HCT116 (cell line): ENCODE measurements around the gene CCDC57. TPM values are rescaled to one million over a fixed set of nuclear protein-coding genes. Genes with fewer than 3 reads are reported as not detected.

Experiments used
- ATAC-seq: fragments of 200-7000 bp; cut with Tn5 transposase; 2 replicates; pipeline ENCODE4 v1.9.1; 2020; ENCODE audit warnings: mild to moderate bottlenecking, moderate library complexity
- BruUV-seq: library from RNA; stranded (reverse); fragments of 400-500 nt; replicated peaks from 2 replicates; lab custom pipeline; 2021; lab: Mats Ljungman, UMichigan
- CTCF ChIA-PET: fragments of 300-600 bp; sonication (Branson Sonifier 250); formaldehyde crosslinking; loops from one replicate; lab custom pipeline; 2021; ENCODE audit warnings: antibody characterized with exemption; lab: Charles Lee
- POLR2A ChIA-PET: fragments of 300-600, 350-600 bp; sonication (Branson Sonifier 250); formaldehyde crosslinking; loops from one replicate; lab custom pipeline; 2021; ENCODE audit warnings: antibody characterized with exemption; lab: Charles Lee
- RAD21 ChIA-PET, 2 experiments: fragments of 300-600 bp; sonication (Branson Sonifier 250); formaldehyde crosslinking; loops; one replicate each; lab custom pipeline; 2023; ENCODE audit warnings: low total read pairs in 2 of 2; ENCODE audit not compliant: uncharacterized antibody in 2 of 2, unreplicated experiment in 2 of 2, low non-redundant PET in 1 of 2; lab: Charles Lee
- DNase-seq: peaks from one replicate; pipeline ENCODE4 v3.0.0-alpha.2; 2010; ENCODE audit warnings: low read depth, low spot score
- H2AFZ ChIP-seq: fragments of 200-600 bp; shearing (Covaris generic), sonication (generic); 2 replicates; pipeline ENCODE4 v1.6.1; 2017; ENCODE audit warnings: low read depth, mixed run types, mixed read lengths, antibody characterized with exemption, low read length; ENCODE audit not compliant: poor library complexity, severe bottlenecking
- H3K27ac ChIP-seq: 2 replicates; pipeline ENCODE4 v1.5.1; 2012; ENCODE audit warnings: low read depth, low read length
- H3K27me3 ChIP-seq: fragments of 200-600 bp; sonication (generic); 2 replicates; pipeline ENCODE4 v1.6.1; 2016; ENCODE audit warnings: mixed run types, low read length, mixed read lengths; ENCODE audit not compliant: insufficient read depth
- H3K36me3 ChIP-seq, 2 experiments: fragments of 200-500 bp in 1 of 2; fragments of 200-600 bp in 1 of 2; sonication (Bioruptor generic) in 1 of 2; sonication (generic) in 1 of 2; 2 replicates each; pipeline versions ENCODE4 v1.5.1 to v1.6.1; 2014 to 2016; ENCODE audit warnings: low read length in 2 of 2, inconsistent platforms in 1 of 2, mixed read lengths in 1 of 2, mixed run types in 1 of 2; ENCODE audit not compliant: insufficient read depth in 2 of 2, control insufficient read depth in 1 of 2
- H3K4me1 ChIP-seq, 2 experiments: fragments of 200-600 bp in 1 of 2; sonication (generic) in 1 of 2; 2 replicates each; pipeline versions ENCODE4 v1.5.1 to v1.6.1; 2012 to 2017; ENCODE audit warnings: low read length in 2 of 2, inconsistent platforms in 1 of 2, mild to moderate bottlenecking in 1 of 2, mixed read lengths in 1 of 2, mixed run types in 1 of 2, moderate library complexity in 1 of 2; ENCODE audit not compliant: insufficient read depth in 2 of 2, control insufficient read depth in 1 of 2
- H3K4me2 ChIP-seq: fragments of 200-600 bp; sonication (generic); 2 replicates; pipeline ENCODE4 v1.6.1; 2017; ENCODE audit warnings: mixed run types, low read length, mixed read lengths
- H3K4me3 ChIP-seq, 2 experiments: fragments of 200-600 bp in 1 of 2; sonication (generic) in 1 of 2; replicated peaks in 1 of 2; 2 replicates each; pipeline ENCODE4 v1.5.1; 2011 to 2016; ENCODE audit warnings: low read length in 2 of 2, control low read depth in 1 of 2, low read depth in 1 of 2, mild to moderate bottlenecking in 1 of 2, mixed read lengths in 1 of 2, mixed run types in 1 of 2
- H3K79me2 ChIP-seq: fragments of 200-600 bp; sonication (generic); 2 replicates; pipeline ENCODE4 v1.6.1; 2017; ENCODE audit warnings: mild to moderate bottlenecking, mixed run types, low read length, moderate library complexity, mixed read lengths; ENCODE audit not compliant: insufficient read depth
- H3K9ac ChIP-seq: fragments of 200-600 bp; sonication (generic); 2 replicates; pipeline ENCODE4 v1.6.1; 2016; ENCODE audit warnings: low read length, mixed read lengths
- H3K9me2 ChIP-seq: fragments of 200-600 bp; sonication (generic), shearing (Covaris generic); 2 replicates; pipeline ENCODE4 v1.6.1; 2017; ENCODE audit warnings: mixed run types, mild to moderate bottlenecking, moderate library complexity; ENCODE audit not compliant: insufficient read depth
- H3K9me3 ChIP-seq, 2 experiments: fragments of 200-500 bp in 1 of 2; fragments of 200-600 bp in 1 of 2; sonication (Bioruptor generic) in 1 of 2; sonication (generic) in 1 of 2; 2 replicates each; pipeline ENCODE4 v1.6.1; 2014 to 2017; ENCODE audit warnings: low read length in 2 of 2, mixed read lengths in 2 of 2, inconsistent platforms in 1 of 2, low read depth in 1 of 2, mild to moderate bottlenecking in 1 of 2, mixed run types in 1 of 2, moderate library complexity in 1 of 2; ENCODE audit not compliant: control insufficient read depth in 1 of 2, insufficient read depth in 1 of 2
- H4K20me1 ChIP-seq: fragments of 200-600 bp; sonication (generic), shearing (Covaris generic); 2 replicates; pipeline ENCODE4 v1.6.1; 2017; ENCODE audit warnings: mixed run types, mild to moderate bottlenecking, moderate library complexity; ENCODE audit not compliant: insufficient read depth
- ATF3 ChIP-seq: IDR thresholded peaks from 2 replicates; pipeline ENCODE4 v1.6.1; 2012
- CBX3 ChIP-seq: IDR thresholded peaks from 2 replicates; pipeline ENCODE4 v1.6.1; 2012; ENCODE audit warnings: low read depth
- CTCF ChIP-seq, 3 experiments: fragments of 200-600 bp in 1 of 3; sonication (generic) in 1 of 3; IDR thresholded peaks in 2 of 3; conservative IDR thresholded peaks in 1 of 3; 2 replicates each; pipeline ENCODE4 v1.5.1; 2012 to 2017; ENCODE audit warnings: low read depth in 2 of 3, low read length in 2 of 3, antibody characterized with exemption in 1 of 3, borderline replicate concordance in 1 of 3, control low read depth in 1 of 3, mild to moderate bottlenecking in 1 of 3, mixed read lengths in 1 of 3, mixed run types in 1 of 3, moderate library complexity in 1 of 3; ENCODE audit not compliant: insufficient read depth in 1 of 3
- EGR1 ChIP-seq: IDR thresholded peaks from 2 replicates; pipeline ENCODE4 v1.6.1; 2012; ENCODE audit warnings: low read depth
- ELF1 ChIP-seq: IDR thresholded peaks from 2 replicates; pipeline ENCODE4 v1.6.1; 2012; ENCODE audit warnings: low read depth, borderline replicate concordance
- EZH2 ChIP-seq: fragments of 200-600 bp; sonication (generic); IDR thresholded peaks from 2 replicates; pipeline ENCODE4 v1.6.1; 2017; ENCODE audit warnings: antibody characterized with exemption, mixed run types
- EZH2phosphoT487 ChIP-seq: fragments of 200-600 bp; IDR thresholded peaks from 2 replicates; pipeline ENCODE4 v1.6.1; 2018; ENCODE audit warnings: antibody characterized with exemption, borderline replicate concordance
- FOSL1 ChIP-seq: IDR thresholded peaks from 2 replicates; pipeline ENCODE4 v1.6.1; 2012; ENCODE audit warnings: low read depth
- JUND ChIP-seq: IDR thresholded peaks from 2 replicates; pipeline ENCODE4 v1.6.1; 2012
- MAX ChIP-seq: IDR thresholded peaks from 2 replicates; pipeline ENCODE4 v1.6.1; 2012
- POLR2A ChIP-seq: IDR thresholded peaks from 2 replicates; pipeline ENCODE4 v1.7.0; 2011; ENCODE audit warnings: borderline replicate concordance; ENCODE audit not compliant: insufficient read depth, insufficient read length; ENCODE audit errors: extremely low read depth
- RAD21 ChIP-seq: IDR thresholded peaks from 2 replicates; pipeline ENCODE4 v1.6.1; 2012; ENCODE audit warnings: low read depth, mild to moderate bottlenecking
- SIN3A ChIP-seq: IDR thresholded peaks from 2 replicates; pipeline ENCODE4 v1.6.1; 2012; ENCODE audit warnings: low read depth
- SRF ChIP-seq: IDR thresholded peaks from 2 replicates; pipeline ENCODE4 v1.6.1; 2012; ENCODE audit warnings: low read depth
- TCF7L2 ChIP-seq: IDR thresholded peaks from 2 replicates; pipeline ENCODE4 v1.7.0; 2011; ENCODE audit warnings: borderline replicate concordance, inconsistent platforms; ENCODE audit not compliant: insufficient read depth, insufficient read length; ENCODE audit errors: extremely low read depth
- YY1 ChIP-seq: IDR thresholded peaks from 2 replicates; pipeline ENCODE4 v1.6.1; 2011; ENCODE audit warnings: low read length, low read depth, moderate library complexity, mild to moderate bottlenecking; ENCODE audit not compliant: insufficient replicate concordance; ENCODE audit errors: extremely low read depth
- ZBTB33 ChIP-seq: IDR thresholded peaks from 2 replicates; pipeline ENCODE4 v1.6.1; 2011; ENCODE audit warnings: mild to moderate bottlenecking, low read length, moderate library complexity; ENCODE audit not compliant: insufficient replicate concordance; ENCODE audit errors: extremely low read depth
- intact Hi-C: fragments of 100-400 bp; cut with micrococcal nuclease; formaldehyde crosslinking; loops from 2 replicates; pipeline ENCODE4 v1.10.0; 2022
- total RNA-seq: library from RNA; stranded (reverse); gene quantifications from one replicate; pipeline ENCODE4 v1.2.1, GENCODE V29; 2021; ENCODE audit not compliant: unreplicated experiment

CCDC57 gene
- total RNA-seq, 1 experiment from 2014 or later = 143 TPM

GRCh38 chr17:82116246-82116645 is 96.4 kb downstream of the CCDC57 start:
- POLR2A ChIA-PET = no interaction called here
- Histone ChIP-seq H3K4me1 (no peaks in the 10 kb centered on the region), H2AFZ (no peak overlapping the region), H3K4me3 (no peak overlapping the region), H3K27me3 (no peaks in the 10 kb centered on the region), H3K79me2 (no peaks in the 10 kb centered on the region), H3K36me3 (peaks cover 0 to 2% of the 10 kb centered on the region in 2 experiments; a peak in 2 of 4 replicates), H3K27ac (no peak overlapping the region), H4K20me1 (no peaks in the 10 kb centered on the region), H3K4me2 (no peak overlapping the region), H3K9me2 (no peaks in the 10 kb centered on the region), H3K9ac (no peak overlapping the region), H3K9me3 (no peaks in the 10 kb centered on the region)
- intact Hi-C loops = no loop called here
- CTCF ChIA-PET = interaction anchor here (0.6 kb wide), 1 partner anchor 112 kb away, joined by 3 read pairs; no protein-coding TSS in a partner anchor
- DNase-seq (no peak), ATAC-seq (no peak)
- no peak for TF ChIP-seq EZH2
- no peak for TF ChIP-seq CTCF (IDR thresholded peaks at IDR 0.05 in 2 of 3, conservative IDR thresholded peaks at IDR 0.05 in 1 of 3; ENCODE audit: borderline replicate concordance in 1 of 3, insufficient read depth in 1 of 3, low read depth in 2 of 3, low read length in 2 of 3)
- TF ChIP-seq ZBTB33 = no peak
- TF ChIP-seq ATF3 = no peak
- no peak for TF ChIP-seq EGR1
- TF ChIP-seq EZH2phosphoT487 = no peak
- TF ChIP-seq POLR2A = no peak
- no peak for TF ChIP-seq FOSL1
- TF ChIP-seq MAX = no peak
- TF ChIP-seq ELF1 = no peak
- no peak for TF ChIP-seq SRF
- TF ChIP-seq JUND = no peak
- TF ChIP-seq TCF7L2 = no peak
- TF ChIP-seq RAD21 = no peak
- no peak for TF ChIP-seq YY1
- no peak for TF ChIP-seq CBX3
- no peak for TF ChIP-seq SIN3A
- RAD21 ChIA-PET = no interaction called here
- no TSS peak for BruUV-seq
